H1 (cell line): ENCODE data around the gene DIP2B.

ENCODE experiments used
- EZH2 ChIP-seq: fragments of 200-600 bp; sonication (generic); IDR thresholded peaks from 2 replicates; pipeline ENCODE4 v1.7.1; 2012; ENCODE audit warnings: low read depth, mild to moderate bottlenecking, moderate library complexity, low read length, inconsistent platforms; ENCODE audit not compliant: severe bottlenecking
- HDAC6 ChIP-seq: IDR thresholded peaks from one replicate; pipeline ENCODE4 v1.7.1; 2012; ENCODE audit warnings: low read depth, mild to moderate bottlenecking, inconsistent platforms, low read length, moderate library complexity
- POLR2A ChIP-seq, 2 experiments: IDR thresholded peaks; 1 replicate in 1 of 2; 2 replicates in 1 of 2; pipeline ENCODE4 v1.6.1; 2011; ENCODE audit warnings: low read depth in 2 of 2, low read length in 2 of 2, mild to moderate bottlenecking in 2 of 2; ENCODE audit errors: control extremely low read depth in 1 of 2
- RFX5 ChIP-seq: IDR thresholded peaks from 2 replicates; pipeline ENCODE4 v1.6.1; 2011; ENCODE audit warnings: low read depth, low read length, improper control_type of control experiment, borderline replicate concordance
- TAF1 ChIP-seq: IDR thresholded peaks from 2 replicates; pipeline ENCODE4 v1.6.1; 2011; ENCODE audit warnings: mild to moderate bottlenecking, low read depth, low read length
- TCF12 ChIP-seq: IDR thresholded peaks from 2 replicates; pipeline ENCODE4 v1.6.1; 2011; ENCODE audit warnings: low read depth, mild to moderate bottlenecking, low read length
- ZNF274 ChIP-seq: IDR thresholded peaks from 2 replicates; pipeline ENCODE4 v1.7.0; 2012; ENCODE audit warnings: low read length, borderline replicate concordance; ENCODE audit errors: extremely low read depth
- TF ChIP-seq, protein P1 (sequence below), 3 experiments: IDR thresholded peaks; 1 replicate in 2 of 3; 2 replicates in 1 of 3; pipeline versions ENCODE4 v1.5.1 to v1.6.1; 2011; ENCODE audit warnings: low read length in 3 of 3, mild to moderate bottlenecking in 3 of 3, inconsistent platforms in 2 of 3, low read depth in 1 of 3, moderate library complexity in 1 of 3; ENCODE audit not compliant: insufficient read depth in 1 of 3; ENCODE audit errors: control extremely low read depth in 1 of 3

- TF ChIP-seq, protein P1, sequence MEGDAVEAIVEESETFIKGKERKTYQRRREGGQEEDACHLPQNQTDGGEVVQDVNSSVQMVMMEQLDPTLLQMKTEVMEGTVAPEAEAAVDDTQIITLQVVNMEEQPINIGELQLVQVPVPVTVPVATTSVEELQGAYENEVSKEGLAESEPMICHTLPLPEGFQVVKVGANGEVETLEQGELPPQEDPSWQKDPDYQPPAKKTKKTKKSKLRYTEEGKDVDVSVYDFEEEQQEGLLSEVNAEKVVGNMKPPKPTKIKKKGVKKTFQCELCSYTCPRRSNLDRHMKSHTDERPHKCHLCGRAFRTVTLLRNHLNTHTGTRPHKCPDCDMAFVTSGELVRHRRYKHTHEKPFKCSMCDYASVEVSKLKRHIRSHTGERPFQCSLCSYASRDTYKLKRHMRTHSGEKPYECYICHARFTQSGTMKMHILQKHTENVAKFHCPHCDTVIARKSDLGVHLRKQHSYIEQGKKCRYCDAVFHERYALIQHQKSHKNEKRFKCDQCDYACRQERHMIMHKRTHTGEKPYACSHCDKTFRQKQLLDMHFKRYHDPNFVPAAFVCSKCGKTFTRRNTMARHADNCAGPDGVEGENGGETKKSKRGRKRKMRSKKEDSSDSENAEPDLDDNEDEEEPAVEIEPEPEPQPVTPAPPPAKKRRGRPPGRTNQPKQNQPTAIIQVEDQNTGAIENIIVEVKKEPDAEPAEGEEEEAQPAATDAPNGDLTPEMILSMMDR (IDR thresholded peaks at IDR 0.05; ENCODE audit: control extremely low read depth in 1 of 3, insufficient read depth in 1 of 3, low read depth in 1 of 3, low read length in 3 of 3): no peak
- TF ChIP-seq RFX5: no peak
- TF ChIP-seq POLR2A (IDR thresholded peaks at IDR 0.05; ENCODE audit: control extremely low read depth in 1 of 2, low read depth in 2 of 2, low read length in 2 of 2): no peak
- TF ChIP-seq HDAC6: no peak
- TF ChIP-seq TAF1: no peak
- no peak for TF ChIP-seq EZH2
- no peak for TF ChIP-seq TCF12
- no peak for TF ChIP-seq ZNF274
These were observed 215.7 kb downstream of the DIP2B start for GRCh38 chr12:50720501-50720900.
